GM23338 (cell line): ENCODE data around the gene C11orf24. TPM values are rescaled to one million over a fixed set of nuclear protein-coding genes. Genes with fewer than 3 reads are reported as not detected.
A peak's percentile ranks its signal among the peaks of the same experiment; 100 is the strongest.

ENCODE experiments used
- ATAC-seq: fragments of 200-7000 bp; cut with Tn5 transposase; 3 replicates; pipeline ENCODE4 v1.9.1; 2020
- DNase-seq: peaks from one replicate; pipeline ENCODE4 v3.0.0-alpha.2; 2015; ENCODE audit warnings: low spot score
- H2AFZ ChIP-seq: fragments of 200-600 bp; sonication (generic); 2 replicates; pipeline ENCODE4 v1.8.0; 2016; ENCODE audit warnings: antibody characterized with exemption, mild to moderate bottlenecking, moderate library complexity
- H3F3A ChIP-seq: fragments of 200-600 bp; sonication (generic); replicated peaks from 2 replicates; pipeline ENCODE4 v1.8.0; 2017; ENCODE audit warnings: antibody characterized with exemption, mixed run types, low read depth
- H3K27ac ChIP-seq: fragments of 200-600 bp; sonication (generic); 2 replicates; pipeline ENCODE4 v1.6.1; 2016; ENCODE audit warnings: low read depth
- H3K27me3 ChIP-seq: fragments of 200-600 bp; sonication (generic); 2 replicates; pipeline ENCODE4 v1.8.0; 2016; ENCODE audit warnings: mild to moderate bottlenecking, mixed run types, moderate library complexity; ENCODE audit not compliant: insufficient read depth
- H3K36me3 ChIP-seq: fragments of 200-600 bp; sonication (generic); 2 replicates; pipeline ENCODE4 v1.8.0; 2016; ENCODE audit warnings: mild to moderate bottlenecking; ENCODE audit not compliant: insufficient read depth
- H3K4me1 ChIP-seq: fragments of 200-600 bp; sonication (generic); 2 replicates; pipeline ENCODE4 v1.8.0; 2016; ENCODE audit warnings: mild to moderate bottlenecking, moderate library complexity; ENCODE audit not compliant: insufficient read depth
- H3K4me2 ChIP-seq: fragments of 200-600 bp; sonication (generic); 2 replicates; pipeline ENCODE4 v1.7.1; 2017; ENCODE audit warnings: mixed run types
- H3K4me3 ChIP-seq: fragments of 200-600 bp; sonication (generic); 2 replicates; pipeline ENCODE4 v1.6.1; 2016; ENCODE audit warnings: mixed run types
- H3K79me2 ChIP-seq: fragments of 200-600 bp; sonication (generic); replicated peaks from 2 replicates; pipeline ENCODE4 v1.8.0; 2017; ENCODE audit warnings: mild to moderate bottlenecking; ENCODE audit not compliant: insufficient read depth
- H3K9me2 ChIP-seq: fragments of 200-600 bp; sonication (generic); 2 replicates; pipeline ENCODE4 v1.8.0; 2017; ENCODE audit not compliant: insufficient read depth
- H4K20me1 ChIP-seq: fragments of 200-600 bp; sonication (generic); replicated peaks from 2 replicates; pipeline ENCODE4 v1.8.0; 2017; ENCODE audit warnings: mild to moderate bottlenecking; ENCODE audit not compliant: insufficient read depth
- H3K27ac Mint-ChIP-seq: 2 replicates; pipeline ENCODE4 v1.8.0; 2020; ENCODE audit warnings: inconsistent platforms, mild to moderate bottlenecking, moderate library complexity, mixed read lengths
- H3K27me3 Mint-ChIP-seq: 3 replicates; pipeline ENCODE4 v1.8.0; 2022; ENCODE audit warnings: low read depth, mild to moderate bottlenecking, moderate library complexity, mixed read lengths, inconsistent platforms; ENCODE audit not compliant: insufficient read depth, poor library complexity
- H3K36me3 Mint-ChIP-seq: 3 replicates; pipeline ENCODE4 v1.8.0; 2021; ENCODE audit warnings: low read depth, mild to moderate bottlenecking, inconsistent platforms, moderate library complexity, mixed read lengths
- H3K4me1 Mint-ChIP-seq: 3 replicates; pipeline ENCODE4 v1.8.0; 2020; ENCODE audit warnings: mild to moderate bottlenecking, inconsistent platforms, mixed read lengths
- H3K4me3 Mint-ChIP-seq: 3 replicates; pipeline ENCODE4 v1.8.0; 2021; ENCODE audit warnings: moderate library complexity, mild to moderate bottlenecking, inconsistent platforms, mixed read lengths
- H3K9me3 Mint-ChIP-seq: 3 replicates; pipeline ENCODE4 v1.8.0; 2020; ENCODE audit warnings: moderate library complexity, mild to moderate bottlenecking, inconsistent platforms, mixed read lengths
- CREB1 ChIP-seq: fragments of 250-450 bp; sonication (Bioruptor Pico); IDR thresholded peaks from 2 replicates; pipeline ENCODE4 v1.5.0; 2020; ENCODE audit warnings: low read depth, mild to moderate bottlenecking, moderate library complexity
- CTCF ChIP-seq, 2 experiments: fragments of 200-600 bp in 1 of 2; sonication (generic) in 1 of 2; conservative IDR thresholded peaks; 2 replicates each; pipeline versions ENCODE4 v1.5.1 to v1.6.1; 2016 to 2017; ENCODE audit warnings: antibody characterized with exemption in 2 of 2, low read depth in 2 of 2, mild to moderate bottlenecking in 2 of 2, moderate library complexity in 1 of 2
- STAT1 ChIP-seq: IDR thresholded peaks from one replicate; pipeline ENCODE4 v1.6.1; 2016; ENCODE audit warnings: antibody characterized with exemption; ENCODE audit not compliant: unreplicated experiment
- ZNF462 ChIP-seq: fragments of 250-450 bp; sonication (Bioruptor Pico); IDR thresholded peaks from 2 replicates; pipeline ENCODE4 v1.5.0; 2020; ENCODE audit warnings: mild to moderate bottlenecking, moderate library complexity
- polyA plus RNA-seq: library from polyadenylated mRNA; unstranded; fragments of >200 nt; fragmentation: Nextera tagmentation; extraction: Ambion mirVana; gene quantifications from 2 replicates; pipeline ENCODE4 v1.2.1, GENCODE V29; 2016
- total RNA-seq: library from RNA; depleted of rRNA; stranded (reverse); fragments of >200 nt; shearing (Covaris generic); gene quantifications from 2 replicates; pipeline ENCODE4 v1.2.3, GENCODE V29; 2014

Gene C11orf24
- total and polyA plus RNA-seq, 2 experiments from 2014 or later, result 49.8 to 57.5 TPM

DNA sequence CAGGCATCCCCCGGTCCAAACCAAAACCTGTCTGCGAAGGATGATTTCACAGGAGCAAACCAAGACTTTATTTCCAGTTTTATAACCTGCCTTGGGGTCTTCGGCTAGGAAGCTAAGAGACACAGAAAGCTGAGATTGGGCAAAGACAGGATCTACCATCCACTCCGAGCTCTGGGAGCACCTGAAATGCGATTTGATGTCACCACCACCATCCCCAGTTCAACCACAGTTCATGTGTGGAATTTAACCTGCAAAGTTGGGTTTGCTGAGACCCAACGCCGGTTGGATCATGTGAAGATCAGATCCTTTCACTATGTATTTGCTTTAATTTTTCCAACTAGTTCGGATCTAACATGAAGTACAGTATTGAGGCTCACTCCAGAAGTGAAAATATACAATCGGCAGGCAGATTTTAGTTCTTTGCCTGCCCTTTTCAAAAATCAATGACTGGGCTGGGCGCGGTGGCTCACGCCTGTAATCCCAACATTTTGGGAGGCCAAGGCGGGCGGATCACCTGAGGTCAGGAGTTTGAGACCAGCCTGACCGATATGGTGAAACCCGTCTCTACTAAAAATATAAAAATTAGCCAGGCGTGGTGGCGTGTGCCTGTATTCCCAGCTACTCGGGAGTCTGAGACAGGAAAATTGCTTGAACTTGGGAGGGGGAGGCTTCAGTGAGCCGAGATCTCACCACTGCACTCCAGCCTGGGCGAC lies 1.4 kb upstream of the C11orf24 start:
- H3K4me1 ChIP-seq, result peaks cover 7% of the 10 kb centered on the region; the same call in 1 of the 2 replicates
- H3K79me2 ChIP-seq, result peaks cover 29% of the 10 kb centered on the region
- peak overlapping the region; percentile 99 for H3K4me3 Mint-ChIP-seq
- DNase-seq (no peak), ATAC-seq (no peak)
- no peak overlapping the region for H2AFZ ChIP-seq
- peak overlapping the region; percentile 93 for H3K4me2 ChIP-seq
- no peaks in the 10 kb centered on the region for H3K36me3 ChIP-seq
- H3K27me3 Mint-ChIP-seq, result peaks cover 2% of the 10 kb centered on the region
- no peaks in the 10 kb centered on the region for H3K27me3 ChIP-seq
- no peaks in the 10 kb centered on the region for H3K9me3 Mint-ChIP-seq
- H3F3A ChIP-seq, result peaks cover 6% of the 10 kb centered on the region; the same call in 1 of the 2 replicates
- H3K4me3 ChIP-seq, result peak overlapping the region; percentile 96
- H3K36me3 Mint-ChIP-seq, result peaks cover 4% of the 10 kb centered on the region; the same call in 2 of the 3 replicates
- H3K27ac Mint-ChIP-seq, result no peak overlapping the region
- no peak overlapping the region for H3K27ac ChIP-seq
- no peaks in the 10 kb centered on the region for H3K9me2 ChIP-seq
- peaks cover 13% of the 10 kb centered on the region for H3K4me1 Mint-ChIP-seq
- TF ChIP-seq STAT1 (no peak), ZNF462 (CRISPR knock-in tag) (no peak)
- H4K20me1 ChIP-seq, result no peaks in the 10 kb centered on the region; the same call in none of the 2 replicates

DNA sequence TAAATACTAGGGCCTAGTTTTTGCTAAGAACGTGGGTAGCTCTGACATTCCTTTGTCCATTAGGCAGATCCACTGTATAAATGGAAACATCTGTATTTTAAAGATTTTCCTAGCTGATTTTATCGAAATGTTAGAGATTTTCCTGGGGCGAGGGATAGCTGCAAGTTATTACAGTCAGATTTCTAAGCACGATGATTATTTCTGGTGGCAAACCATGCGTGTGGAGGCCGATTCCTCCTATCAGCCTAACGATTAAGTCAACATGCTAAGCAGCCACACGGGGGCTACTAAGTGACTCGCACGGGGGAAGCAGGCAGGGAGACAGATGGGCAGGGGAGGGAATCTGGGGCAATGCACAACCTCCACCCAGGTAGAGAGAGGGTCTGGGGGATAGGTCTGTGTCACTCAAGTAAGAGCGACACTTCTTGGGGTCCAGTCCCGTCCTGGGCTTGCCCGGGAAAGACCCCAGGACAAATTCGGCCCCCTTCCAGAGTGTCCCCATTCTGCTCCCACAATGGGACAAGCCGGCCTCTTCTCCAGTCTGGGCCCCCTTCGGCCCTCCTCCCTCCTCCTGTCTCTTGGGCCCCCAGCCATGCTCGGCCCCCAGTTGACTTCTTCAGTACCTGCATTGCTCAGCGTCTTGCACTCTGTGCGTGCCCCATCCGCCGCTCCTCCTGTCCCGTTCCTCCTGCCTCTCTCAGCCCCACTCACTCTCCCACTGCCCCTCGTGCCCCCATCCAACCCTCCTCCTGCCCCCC lies 571 bp downstream of the C11orf24 start:
- no peaks in the 10 kb centered on the region for H3K9me3 Mint-ChIP-seq
- ATAC-seq (peak; percentile 77), DNase-seq (peak; percentile 87)
- TF ChIP-seq CTCF (conservative IDR thresholded peaks at IDR 0.05; ENCODE audit: low read depth in 2 of 2) (peak; percentile 55 to 58), CREB1 (CRISPR knock-in tag) (no peak)
- peak overlapping the region; percentile 96 for H3K4me3 ChIP-seq
- peak overlapping the region; percentile 89 for H2AFZ ChIP-seq
- peaks cover 30% of the 10 kb centered on the region for H3K79me2 ChIP-seq
- no peaks in the 10 kb centered on the region; the same call in 1 of the 2 replicates for H3K36me3 ChIP-seq
- peak overlapping the region; percentile 82 for H3K4me2 ChIP-seq
- H3K4me1 Mint-ChIP-seq, result peaks cover 13% of the 10 kb centered on the region
- peaks cover 21% of the 10 kb centered on the region for H3K36me3 Mint-ChIP-seq
- peaks cover 7% of the 10 kb centered on the region; the same call in 1 of the 2 replicates for H3K4me1 ChIP-seq
- peak overlapping the region; percentile 94 for H3K27ac Mint-ChIP-seq
- no peak overlapping the region; the same call in 1 of the 2 replicates for H3K27ac ChIP-seq
- no peaks in the 10 kb centered on the region for H3K27me3 ChIP-seq
- H3K9me2 ChIP-seq, result no peaks in the 10 kb centered on the region
- H3K4me3 Mint-ChIP-seq, result peak overlapping the region; percentile 99
- peaks cover 6% of the 10 kb centered on the region; the same call in 1 of the 2 replicates for H3F3A ChIP-seq
- H3K27me3 Mint-ChIP-seq, result peaks cover 2% of the 10 kb centered on the region
- no peaks in the 10 kb centered on the region; the same call in none of the 2 replicates for H4K20me1 ChIP-seq
